H1 (cell line): ENCODE measurements around the gene SLC25A47. TPM values are rescaled to one million over a fixed set of nuclear protein-coding genes. Genes with fewer than 3 reads are reported as not detected.

ENCODE experiments used
- CEBPB ChIP-seq: IDR thresholded peaks from 2 replicates; pipeline ENCODE4 v1.6.1; 2012; ENCODE audit warnings: low read depth, low read length
- CHD7 ChIP-seq: fragments of 300-600 bp; sonication (generic); IDR thresholded peaks from 2 replicates; pipeline ENCODE4 v1.7.1; 2012; ENCODE audit warnings: low read length, moderate library complexity, mild to moderate bottlenecking, inconsistent platforms; ENCODE audit not compliant: insufficient replicate concordance
- CTBP2 ChIP-seq: IDR thresholded peaks from 2 replicates; pipeline ENCODE4 v1.7.0; 2011; ENCODE audit warnings: borderline replicate concordance, mild to moderate bottlenecking, moderate library complexity, mixed read lengths, low read length; ENCODE audit not compliant: insufficient read depth, insufficient read length
- E2F6 ChIP-seq: IDR thresholded peaks from 2 replicates; pipeline ENCODE4 v1.6.1; 2012; ENCODE audit warnings: inconsistent platforms
- KDM1A ChIP-seq: fragments of 200-600, 300-600 bp; sonication (generic); IDR thresholded peaks from 2 replicates; pipeline ENCODE4 v1.7.1; 2016; ENCODE audit warnings: mild to moderate bottlenecking, low read length, borderline replicate concordance
- TEAD4 ChIP-seq: IDR thresholded peaks from 2 replicates; pipeline ENCODE4 v1.6.1; 2012; ENCODE audit warnings: low read depth, low read length, inconsistent platforms, mixed read lengths
- polyA plus RNA-seq, 7 experiments: library from polyadenylated mRNA; depleted of rRNA in 3 of 7; stranded (reverse) in 5 of 7; unstranded in 2 of 7; fragments of >200 nt in 5 of 7; fragments of 200-250 nt in 2 of 7; gene quantifications; 1 replicate in 5 of 7; 2 replicates in 1 of 7; 4 replicates in 1 of 7; pipeline versions ENCODE4 v1.2.1 to v1.2.3, GENCODE V29; 2011 to 2013; ENCODE audit warnings: missing spikeins in 2 of 7, mixed read lengths in 2 of 7
- total RNA-seq: library from RNA; stranded (reverse); fragmentation: NEBNext Ultra II Directional; extraction: Animal tissue kit (Norgen Biotek cat#: 25700); gene quantifications from 2 replicates; pipeline ENCODE4 v1.2.1, GENCODE V29; 2021

SLC25A47 gene
- total and polyA plus RNA-seq, 2 of the 8 experiments (the other 6 are each of a cell fraction or from before 2014, with no cell fraction given) = not detected

DNA sequence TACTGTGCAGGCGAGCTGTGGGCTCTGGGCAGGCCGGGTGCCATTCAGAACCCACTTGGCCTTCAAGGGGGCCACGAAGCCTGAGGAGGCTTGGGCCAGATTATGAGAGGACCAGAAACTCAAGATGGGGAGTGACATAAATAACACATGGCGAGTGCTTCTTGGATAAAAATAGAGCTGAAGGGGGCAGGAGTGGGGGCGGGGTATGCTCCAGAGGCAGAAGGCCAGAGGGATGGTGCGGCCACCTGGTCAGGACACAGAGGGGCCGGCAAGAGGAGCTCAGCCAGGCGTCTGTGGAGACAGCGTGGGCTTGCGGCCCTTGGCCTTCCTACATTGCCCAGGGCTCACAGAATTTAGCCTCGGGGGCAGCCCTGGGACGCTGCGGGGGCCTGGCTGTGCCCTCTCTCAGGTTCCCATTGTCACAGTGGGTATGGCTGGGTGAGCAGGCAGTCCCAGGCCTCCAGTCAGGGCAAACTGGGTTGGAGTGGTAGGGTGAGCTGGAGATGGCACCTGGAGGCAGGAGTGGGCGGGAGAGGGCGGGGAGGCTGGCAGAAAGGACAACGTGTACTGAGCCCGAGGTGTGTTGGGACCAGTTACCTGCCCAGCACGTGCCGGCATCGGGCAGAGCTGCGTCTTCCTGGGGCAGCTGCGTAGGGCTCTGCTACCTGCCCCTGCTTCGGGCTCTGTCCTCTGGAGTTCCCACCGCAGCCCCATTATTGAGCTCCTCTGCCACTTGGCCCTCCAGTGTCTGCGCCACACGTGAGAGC is 9.5 kb upstream of the SLC25A47 start (continued):
- no peak for TF ChIP-seq CHD7
- TF ChIP-seq CTBP2 = no peak
- TF ChIP-seq E2F6 = no peak
- no peak for TF ChIP-seq TEAD4
- TF ChIP-seq KDM1A = no peak
- TF ChIP-seq CEBPB = no peak
